ENCODE data around the gene WDR62.
A peak's percentile ranks its signal among the peaks of the same experiment; 100 is the strongest.

WDR62 gene

DNA sequence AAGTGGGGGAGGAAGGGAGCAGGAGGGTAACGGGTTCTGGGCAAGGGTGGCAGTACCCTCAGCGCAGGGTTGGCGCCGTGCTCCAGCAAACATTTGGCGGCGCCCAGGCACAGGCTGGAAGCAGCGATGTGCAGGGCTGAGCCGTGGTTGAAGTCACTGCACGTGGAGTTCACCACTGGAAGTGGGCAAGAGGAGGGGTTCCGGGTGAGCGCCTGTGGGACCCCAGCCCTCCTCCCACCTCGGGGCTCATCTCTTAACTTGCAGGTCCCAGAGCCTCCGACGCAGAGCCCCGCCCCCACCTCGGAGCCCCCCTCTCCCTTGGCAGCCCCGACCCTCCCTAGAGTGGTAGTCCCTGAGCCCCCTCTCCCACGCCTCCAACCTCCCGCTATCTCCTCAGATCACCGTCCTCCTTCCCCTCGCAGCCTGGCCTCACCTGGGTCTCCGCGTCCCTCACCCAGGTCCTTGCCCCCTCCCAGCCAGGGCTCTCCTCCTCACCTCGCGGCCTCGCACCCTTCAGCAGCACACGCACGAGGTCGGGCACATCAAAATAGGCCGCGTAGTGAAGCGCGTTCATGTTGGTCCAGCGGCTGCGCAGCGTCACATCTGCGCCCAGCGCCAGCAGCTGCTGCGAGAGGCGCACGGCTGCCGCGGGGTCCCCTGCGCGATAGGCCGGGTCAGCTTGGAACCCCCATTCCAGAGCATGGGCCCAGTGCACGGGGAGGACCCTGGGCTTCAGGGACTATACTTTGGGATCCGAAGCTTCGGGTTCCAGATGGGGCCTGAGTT lies 28.4 kb upstream of the WDR62 start:
- no peaks in the 10 kb centered on the region for H3K9me3 ChIP-seq (ENCODE audit: control insufficient read depth, insufficient read depth, low read depth, low read length)

DNA sequence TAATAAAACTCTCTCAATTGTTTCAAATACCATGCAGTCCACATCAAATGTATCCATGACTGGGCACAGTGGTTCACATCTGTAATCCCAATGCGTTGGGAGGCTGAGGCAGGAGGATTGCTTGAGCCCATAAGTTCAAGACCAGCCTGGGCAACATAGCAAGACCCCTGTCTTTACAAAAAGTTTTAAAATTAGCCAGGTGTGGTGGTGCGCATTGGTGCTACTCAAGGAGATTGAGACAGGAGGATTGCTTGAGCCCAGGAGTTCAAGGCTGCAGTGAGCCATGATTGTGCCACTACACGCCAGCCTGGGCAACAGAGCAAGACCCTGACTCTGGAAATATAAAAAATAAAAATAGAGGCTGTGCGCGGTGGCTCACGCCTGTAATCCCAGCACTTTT lies 27.0 kb upstream of the WDR62 start:
- CTCF ChIA-PET, result no interaction called here
- H3K36me3 ChIP-seq (ENCODE audit: control insufficient read depth in 2 of 2, insufficient read depth in 1 of 2, low read length in 2 of 2), result peaks cover 50 to 84% of the 10 kb centered on the region in 2 experiments
- POLR2A ChIA-PET, result interaction anchor here (1.6 kb wide), 1 partner anchor 26 kb away, joined by 4 read pairs; the partner anchor contains the start of gene THAP8
- no peaks in the 10 kb centered on the region for H3K9me3 ChIP-seq (ENCODE audit: control insufficient read depth, insufficient read depth, low read depth, low read length)
- H3K27ac ChIP-seq (ENCODE audit: extremely low read depth, low read depth, low read length), result no peak overlapping the region
- no peak overlapping the region for H3K4me3 ChIP-seq (ENCODE audit: low read depth, low read length)
- no peak for TF ChIP-seq ZNF501 (tag by site-specific recombination; IDR thresholded peaks at IDR 0.05)
- TF ChIP-seq ZNF121 (tag by site-specific recombination; IDR thresholded peaks at IDR 0.05), result peak; percentile 100
- no peak for TF ChIP-seq ZNF202 (tag by site-specific recombination; IDR thresholded peaks at IDR 0.05; ENCODE audit: borderline replicate concordance)
- H3K4me1 ChIP-seq (ENCODE audit: control insufficient read depth, insufficient read depth, low read length), result peaks cover 6% of the 10 kb centered on the region; the same call in 1 of the 2 replicates

More for the DNA sequence above, 28.4 kb upstream of the WDR62 start:
- Histone ChIP-seq H3K36me3 (ENCODE audit: control insufficient read depth in 2 of 2, insufficient read depth in 1 of 2, low read length in 2 of 2) (peaks cover 60 to 91% of the 10 kb centered on the region in 2 experiments), H3K4me1 (ENCODE audit: control insufficient read depth, insufficient read depth, low read length) (peaks cover 2% of the 10 kb centered on the region; the same call in 1 of the 2 replicates), H3K27ac (ENCODE audit: extremely low read depth, low read depth, low read length) (no peak overlapping the region), H3K4me3 (ENCODE audit: low read depth, low read length) (no peak overlapping the region)
- CTCF ChIA-PET, result no interaction called here
- TF ChIP-seq, protein P1, sequence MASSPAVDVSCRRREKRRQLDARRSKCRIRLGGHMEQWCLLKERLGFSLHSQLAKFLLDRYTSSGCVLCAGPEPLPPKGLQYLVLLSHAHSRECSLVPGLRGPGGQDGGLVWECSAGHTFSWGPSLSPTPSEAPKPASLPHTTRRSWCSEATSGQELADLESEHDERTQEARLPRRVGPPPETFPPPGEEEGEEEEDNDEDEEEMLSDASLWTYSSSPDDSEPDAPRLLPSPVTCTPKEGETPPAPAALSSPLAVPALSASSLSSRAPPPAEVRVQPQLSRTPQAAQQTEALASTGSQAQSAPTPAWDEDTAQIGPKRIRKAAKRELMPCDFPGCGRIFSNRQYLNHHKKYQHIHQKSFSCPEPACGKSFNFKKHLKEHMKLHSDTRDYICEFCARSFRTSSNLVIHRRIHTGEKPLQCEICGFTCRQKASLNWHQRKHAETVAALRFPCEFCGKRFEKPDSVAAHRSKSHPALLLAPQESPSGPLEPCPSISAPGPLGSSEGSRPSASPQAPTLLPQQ (tag by site-specific recombination; IDR thresholded peaks at IDR 0.05), result no peak
- peak; percentile 80 for TF ChIP-seq HIC1 (tag by site-specific recombination; IDR thresholded peaks at IDR 0.05)
- no peak for TF ChIP-seq ZNF843 (tag by site-specific recombination; IDR thresholded peaks at IDR 0.05)
- POLR2A ChIA-PET, result interaction anchor here (0.6 to 1.6 kb wide), 2 partner anchors 27 to 47 kb away, joined by 4 to 5 read pairs; partner anchors contain the start of gene THAP8

- peak; percentile 52 for TF ChIP-seq ZFHX2 (tag by site-specific recombination; conservative IDR thresholded peaks at IDR 0.05)
- no peak for TF ChIP-seq ZNF658 (tag by site-specific recombination; IDR thresholded peaks at IDR 0.05)
- TF ChIP-seq IKZF3 (tag by site-specific recombination; IDR thresholded peaks at IDR 0.05), result no peak
- 0 out of 2 replicates have a peak, but pooled peaks have one; percentile 38 for TF ChIP-seq ZNF548 (tag by site-specific recombination; IDR thresholded peaks at IDR 0.05)
- TF ChIP-seq ZBTB10 (tag by site-specific recombination; IDR thresholded peaks at IDR 0.05), result no peak
- TF ChIP-seq ZNF600 (tag by site-specific recombination; IDR thresholded peaks at IDR 0.05), result peak; percentile 26; the same call in 1 of the 2 replicates
- 0 out of 2 replicates have a peak, but pooled peaks have one; percentile 16 for TF ChIP-seq ZBTB20 (tag by site-specific recombination; IDR thresholded peaks at IDR 0.05)
- TF ChIP-seq ZNF280C (tag by site-specific recombination; IDR thresholded peaks at IDR 0.05), result no peak
- no peak for TF ChIP-seq ZNF830 (tag by site-specific recombination; IDR thresholded peaks at IDR 0.05; ENCODE audit: low read depth)
- peak; percentile 68 for TF ChIP-seq EGR2 (tag by site-specific recombination; IDR thresholded peaks at IDR 0.05; ENCODE audit: low read depth)
- Histone ChIP-seq H3K36me3 (ENCODE audit: control insufficient read depth in 2 of 2, insufficient read depth in 1 of 2, low read length in 2 of 2) (peaks cover 45 to 80% of the 10 kb centered on the region in 2 experiments), H3K4me3 (ENCODE audit: low read depth, low read length) (no peak overlapping the region), H3K4me1 (ENCODE audit: control insufficient read depth, insufficient read depth, low read length) (peaks cover 6% of the 10 kb centered on the region; the same call in 1 of the 2 replicates), H3K9me3 (ENCODE audit: control insufficient read depth, insufficient read depth, low read depth, low read length) (no peaks in the 10 kb centered on the region), H3K27ac (ENCODE audit: extremely low read depth, low read depth, low read length) (peak overlapping the region; percentile 39; the same call in 1 of the 2 replicates)
- ChIA-PET CTCF (interaction anchor here (0.7 to 1.1 kb wide), 3 partner anchors 11 to 146 kb away, joined by 4 to 7 read pairs (median 4); partner anchors contain the start of gene ALKBH6), POLR2A (interaction anchor here (3.8 kb wide), 1 partner anchor 14 kb away, joined by 13 read pairs; the partner anchor contains the start of gene ALKBH6)
Measured at GRCh38 chr19:36028313-36029041, 26.2 kb upstream of the WDR62 start.

Data from HEK293 (cell line).